ENCODE data around the gene CDK19.

The CDK19 gene

DNA sequence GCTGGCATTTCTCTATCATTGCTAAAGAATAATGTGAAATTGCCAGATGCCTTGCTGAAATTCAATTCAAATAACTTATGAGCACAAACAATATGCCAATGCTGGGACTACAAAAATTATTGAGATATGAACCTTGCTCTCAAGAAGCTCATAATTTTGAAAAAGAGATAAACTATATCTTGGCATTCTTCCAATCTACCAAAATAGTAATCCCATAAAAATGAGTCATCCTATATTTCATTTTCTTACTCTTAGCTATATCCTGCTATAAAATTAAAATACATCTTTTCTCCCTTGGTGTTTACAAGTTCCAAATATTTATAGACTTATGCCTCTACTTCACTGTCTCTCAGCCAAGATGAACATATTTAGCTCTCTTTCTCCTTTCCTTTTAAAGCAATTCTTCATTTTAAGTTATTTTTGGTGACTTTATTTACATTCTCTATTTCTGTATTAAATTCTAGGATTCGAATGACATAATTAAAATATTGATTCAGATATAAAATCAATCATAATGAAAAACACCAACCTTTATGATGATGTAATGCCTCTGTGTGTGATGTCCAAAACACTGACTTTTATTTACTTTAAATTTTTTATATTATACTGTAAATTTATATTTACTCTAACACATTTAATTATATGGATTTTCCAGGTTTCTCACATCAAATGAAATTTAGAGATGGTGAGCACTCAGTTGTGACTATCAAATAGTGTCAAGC, 152.6 kb downstream of the CDK19 start:
- H3K27ac Mint-ChIP-seq = no peak overlapping the region

GRCh38 chr6:110661414-110661813, 153.9 kb downstream of the CDK19 start:
- ATAC-seq (replicated peaks) (no peak), DNase-seq (no peak)
- no peaks in the 10 kb centered on the region for H3K27me3 Mint-ChIP-seq
- peaks cover 13 to 17% of the 10 kb centered on the region in 2 donors for H3K4me1 Mint-ChIP-seq
- peaks cover 4 to 8% of the 10 kb centered on the region in 2 donors for H3K9me3 Mint-ChIP-seq
- H3K36me3 Mint-ChIP-seq = peaks cover 16 to 26% of the 10 kb centered on the region in 2 donors
- no peak overlapping the region for H3K27ac Mint-ChIP-seq
- no peak overlapping the region for H3K4me3 Mint-ChIP-seq

More for the DNA sequence above, 152.6 kb downstream of the CDK19 start:
- peaks cover 13 to 17% of the 10 kb centered on the region in 2 donors for H3K4me1 Mint-ChIP-seq
- no peaks in the 10 kb centered on the region for H3K27me3 Mint-ChIP-seq
- no peak for DNase-seq
- peaks cover 18 to 26% of the 10 kb centered on the region in 2 donors for H3K36me3 Mint-ChIP-seq
- no peak overlapping the region for H3K4me3 Mint-ChIP-seq
- ATAC-seq (replicated peaks) = no peak
- H3K9me3 Mint-ChIP-seq = peaks cover 4 to 8% of the 10 kb centered on the region in 2 donors

GRCh38 chr6:110660066-110660655, 155.1 kb downstream of the CDK19 start:
- Mint-ChIP-seq H3K4me3 (no peak overlapping the region), H3K27ac (no peak overlapping the region), H3K27me3 (no peaks in the 10 kb centered on the region), H3K9me3 (peaks cover 7% of the 10 kb centered on the region in 2 donors), H3K36me3 (peaks cover 19 to 31% of the 10 kb centered on the region in 2 donors), H3K4me1 (peaks cover 14 to 15% of the 10 kb centered on the region in 2 donors)
- no peak for ATAC-seq (replicated peaks)
- no peak for DNase-seq

DNA sequence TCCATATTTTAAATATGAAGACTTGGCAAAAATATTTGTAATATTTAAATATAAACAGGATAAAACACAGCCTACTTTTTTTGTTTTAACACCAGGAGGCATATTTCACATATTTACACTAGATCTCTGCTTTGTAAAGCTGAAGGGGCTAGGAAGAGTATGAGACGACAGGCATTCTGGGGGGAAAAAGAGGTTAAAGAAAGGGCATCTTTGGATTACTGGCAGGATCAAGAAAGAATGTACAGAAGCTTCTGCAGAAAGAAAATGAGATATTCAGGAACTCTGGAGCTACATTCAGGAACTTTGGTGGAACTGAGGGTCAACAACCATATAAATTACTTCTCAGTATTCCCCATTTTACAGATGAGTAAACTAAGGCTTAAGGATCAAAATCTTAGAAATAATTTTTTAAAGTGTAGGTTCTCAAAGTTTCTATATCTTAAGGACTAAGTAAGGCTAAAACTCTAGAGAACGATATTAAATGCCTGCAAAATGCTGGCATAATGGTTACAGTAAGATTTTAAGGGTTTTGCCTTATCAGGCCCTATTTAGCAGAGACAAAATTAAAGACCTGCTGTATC, 156.5 kb downstream of the CDK19 start:
- Mint-ChIP-seq H3K4me3 (no peak overlapping the region), H3K27me3 (no peaks in the 10 kb centered on the region), H3K9me3 (peaks cover 5% of the 10 kb centered on the region in 2 donors), H3K4me1 (peaks cover 0 to 2% of the 10 kb centered on the region in 2 donors), H3K36me3 (peaks cover 12 to 23% of the 10 kb centered on the region in 2 donors), H3K27ac (no peak overlapping the region)
- no peak for DNase-seq
- ATAC-seq (replicated peaks) = no peak

DNA sequence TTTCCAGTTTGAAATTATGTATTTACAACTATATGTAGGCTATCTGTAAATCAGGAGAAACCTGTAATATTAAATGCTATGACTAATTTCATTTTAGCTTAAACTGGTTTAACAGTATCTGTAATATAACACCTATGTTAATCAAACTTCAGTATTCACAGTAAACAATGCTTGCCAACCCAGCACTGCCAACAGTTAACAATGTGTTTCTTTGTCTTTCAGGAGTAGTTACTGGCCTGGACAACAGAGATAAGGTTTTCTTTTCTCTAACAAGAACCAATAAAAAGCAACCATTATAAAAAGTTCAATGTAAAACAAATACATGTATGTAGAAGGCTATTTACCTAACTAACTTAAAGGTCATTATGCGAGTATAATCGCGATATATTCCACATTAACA, 158.8 kb downstream of the CDK19 start:
- H3K36me3 Mint-ChIP-seq = peaks cover 11 to 28% of the 10 kb centered on the region in 2 donors
- no peak overlapping the region for H3K4me3 Mint-ChIP-seq
- no peak for ATAC-seq (replicated peaks)
- peaks cover 0 to 2% of the 10 kb centered on the region in 2 donors for H3K4me1 Mint-ChIP-seq
- DNase-seq = no peak
- H3K27me3 Mint-ChIP-seq = no peaks in the 10 kb centered on the region
- peaks cover 5% of the 10 kb centered on the region in 2 donors for H3K9me3 Mint-ChIP-seq
- no peak overlapping the region for H3K27ac Mint-ChIP-seq

DNA sequence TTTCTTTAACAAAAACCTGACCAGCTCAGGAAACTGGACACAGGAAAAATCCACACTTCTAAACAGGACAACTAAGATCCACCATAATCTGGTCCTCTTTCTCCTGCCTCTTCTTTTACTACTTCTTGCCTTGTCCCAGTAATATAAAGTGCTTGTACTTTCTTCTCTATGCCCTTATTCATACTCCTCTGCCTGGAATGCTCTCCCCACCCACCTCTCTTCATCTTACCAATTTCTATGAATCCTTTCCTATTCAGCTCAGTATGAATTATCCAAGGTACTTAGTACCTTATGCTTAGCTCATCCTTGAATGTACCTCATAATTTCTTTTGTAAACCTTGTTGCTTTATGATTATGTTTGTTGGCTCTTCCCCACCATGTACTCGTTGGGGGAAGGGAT, 159.4 kb downstream of the CDK19 start:
- ATAC-seq (replicated peaks) = no peak
- Mint-ChIP-seq H3K27me3 (no peaks in the 10 kb centered on the region), H3K36me3 (peaks cover 11 to 26% of the 10 kb centered on the region in 2 donors), H3K4me1 (peaks cover 0 to 2% of the 10 kb centered on the region in 2 donors), H3K27ac (no peak overlapping the region), H3K9me3 (peaks cover 4 to 5% of the 10 kb centered on the region in 2 donors), H3K4me3 (no peak overlapping the region)
- no peak for DNase-seq

DNA sequence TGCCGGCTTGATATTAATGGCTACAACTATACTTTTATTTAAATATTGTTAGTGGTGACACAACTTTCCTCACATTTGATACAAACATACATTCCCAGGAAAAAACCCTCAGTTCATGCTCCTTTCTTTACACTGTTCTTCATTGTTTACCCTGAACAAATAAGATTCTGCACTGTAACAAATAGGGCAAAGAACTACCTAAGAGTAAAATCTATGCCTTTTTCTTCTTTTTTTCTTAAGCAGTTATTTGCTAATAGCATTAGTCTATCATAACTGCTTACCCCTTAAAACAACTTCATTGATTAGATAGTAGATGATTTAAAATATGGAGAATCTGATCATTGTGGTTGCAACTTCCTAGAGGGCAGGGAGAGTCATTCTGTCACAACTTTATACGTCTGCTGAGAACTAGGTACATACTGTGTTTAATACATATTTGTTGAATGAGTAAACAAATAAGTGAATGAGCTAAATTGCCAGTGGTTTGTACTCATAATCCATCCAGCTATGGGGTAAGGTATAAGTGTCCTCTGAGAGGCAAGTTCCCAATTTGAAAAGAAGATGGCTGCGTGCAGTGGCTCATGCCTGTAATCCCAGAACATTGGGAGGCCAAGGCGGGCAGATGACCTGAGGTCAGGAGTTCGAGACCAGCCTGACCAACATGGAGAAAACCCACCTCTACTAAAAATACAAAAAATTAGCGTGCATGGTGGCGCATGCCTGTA, 161.0 kb downstream of the CDK19 start:
- no peak overlapping the region for H3K4me3 Mint-ChIP-seq
- no peaks in the 10 kb centered on the region for H3K27me3 Mint-ChIP-seq
- ATAC-seq (replicated peaks) (no peak), DNase-seq (no peak)
- H3K27ac Mint-ChIP-seq = no peak overlapping the region
- H3K4me1 Mint-ChIP-seq = peaks cover 0 to 2% of the 10 kb centered on the region in 2 donors
- H3K9me3 Mint-ChIP-seq = peaks cover 0 to 3% of the 10 kb centered on the region in 2 donors
- H3K36me3 Mint-ChIP-seq = peaks cover 8 to 11% of the 10 kb centered on the region in 2 donors

DNA sequence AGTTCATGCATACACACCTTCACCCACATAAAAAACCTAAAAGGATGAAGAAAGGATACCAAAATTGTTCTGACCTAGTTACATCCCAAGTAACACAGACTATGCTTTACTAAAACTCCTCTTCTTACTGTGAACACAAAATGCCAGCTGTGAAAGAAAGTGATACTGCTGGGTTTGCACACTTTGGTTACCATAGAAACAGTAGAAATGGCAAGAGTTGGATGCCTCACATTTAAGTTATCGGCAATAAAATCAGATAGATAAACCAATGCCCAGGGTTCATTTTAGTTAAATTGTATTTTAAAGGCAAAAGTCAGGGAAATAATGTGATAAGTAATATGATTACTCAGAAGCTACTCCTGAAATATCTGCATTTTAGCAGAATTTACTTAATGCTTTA, 161.9 kb downstream of the CDK19 start:
- Mint-ChIP-seq H3K36me3 (peaks cover 8 to 14% of the 10 kb centered on the region in 2 donors), H3K27me3 (no peaks in the 10 kb centered on the region), H3K9me3 (peaks cover 0 to 3% of the 10 kb centered on the region in 2 donors), H3K4me1 (peaks cover 0 to 4% of the 10 kb centered on the region in 2 donors), H3K27ac (no peak overlapping the region), H3K4me3 (no peak overlapping the region)
- ATAC-seq (replicated peaks) (no peak), DNase-seq (no peak)

- Mint-ChIP-seq H3K9me3 (peaks cover 0 to 3% of the 10 kb centered on the region in 2 donors), H3K4me3 (no peak overlapping the region), H3K27ac (no peak overlapping the region), H3K36me3 (peaks cover 8 to 14% of the 10 kb centered on the region in 2 donors), H3K4me1 (peaks cover 0 to 4% of the 10 kb centered on the region in 2 donors), H3K27me3 (no peaks in the 10 kb centered on the region)
- no peak for DNase-seq
- ATAC-seq (replicated peaks) = no peak
Observed at GRCh38 chr6:110652520-110652919, 162.7 kb downstream of the CDK19 start.

DNA sequence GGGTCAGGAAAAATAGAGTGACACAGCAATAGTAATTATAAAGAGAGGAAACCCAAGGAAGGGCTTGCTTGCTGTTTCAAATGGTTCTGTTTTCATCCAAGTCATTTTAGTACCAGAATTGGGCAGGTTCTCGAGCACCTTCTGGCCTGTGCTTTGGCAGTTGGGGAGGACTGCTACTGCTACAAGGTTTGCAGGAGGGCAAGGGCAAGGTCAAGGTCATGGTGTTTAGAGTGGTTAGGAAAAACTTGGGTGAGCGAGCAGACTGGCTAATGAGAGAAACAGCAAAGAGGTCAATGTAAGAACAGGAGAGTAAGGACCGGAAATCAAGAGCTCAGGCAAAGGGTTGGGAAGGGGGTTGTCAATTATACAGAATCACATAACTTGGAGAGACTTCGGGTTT, 164.5 kb downstream of the CDK19 start:
- no peak for ATAC-seq (replicated peaks)
- no peak overlapping the region for H3K27ac Mint-ChIP-seq
- H3K4me3 Mint-ChIP-seq = no peak overlapping the region
- H3K9me3 Mint-ChIP-seq = peaks cover 4 to 6% of the 10 kb centered on the region in 2 donors
- peaks cover 0 to 6% of the 10 kb centered on the region in 2 donors for H3K4me1 Mint-ChIP-seq
- H3K27me3 Mint-ChIP-seq = no peaks in the 10 kb centered on the region
- DNase-seq = no peak
- H3K36me3 Mint-ChIP-seq = peaks cover 20 to 26% of the 10 kb centered on the region in 2 donors

DNA sequence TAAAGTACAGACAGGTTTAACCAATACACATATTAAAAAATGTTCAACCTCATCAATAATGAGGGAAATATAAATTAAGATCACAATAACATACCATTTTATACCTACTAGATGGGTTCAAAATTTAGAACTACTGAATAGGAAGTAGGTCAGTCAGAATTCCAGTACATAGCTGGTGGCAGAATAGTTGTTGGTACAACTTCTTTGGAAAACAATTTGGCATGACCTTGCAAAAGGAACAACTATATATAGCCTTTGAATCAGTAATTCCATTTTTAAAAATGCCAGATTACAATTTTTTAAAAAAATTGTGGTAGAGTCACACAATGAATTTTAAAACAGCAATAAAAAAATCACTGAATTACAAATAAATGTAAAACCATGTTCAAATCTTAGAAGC, 165.6 kb downstream of the CDK19 start:
- Mint-ChIP-seq H3K27ac (no peak overlapping the region), H3K4me1 (peaks cover 0 to 4% of the 10 kb centered on the region in 2 donors), H3K9me3 (peaks cover 2 to 4% of the 10 kb centered on the region in 2 donors), H3K4me3 (no peak overlapping the region), H3K36me3 (peaks cover 21 to 29% of the 10 kb centered on the region in 2 donors), H3K27me3 (no peaks in the 10 kb centered on the region)
- no peak for ATAC-seq (replicated peaks)
- no peak for DNase-seq

GRCh38 chr6:110646951-110647910, 168.0 kb downstream of the CDK19 start:
- peaks cover 2 to 4% of the 10 kb centered on the region in 2 donors for H3K9me3 Mint-ChIP-seq

GRCh38 chr6:110646419-110646698, 168.9 kb downstream of the CDK19 start:
- H3K4me1 Mint-ChIP-seq = peaks cover 0 to 4% of the 10 kb centered on the region in 2 donors
- H3K4me3 Mint-ChIP-seq = no peak overlapping the region
- H3K36me3 Mint-ChIP-seq = peaks cover 24 to 30% of the 10 kb centered on the region in 2 donors
- H3K27ac Mint-ChIP-seq = no peak overlapping the region
- ATAC-seq (replicated peaks) = no peak
- H3K9me3 Mint-ChIP-seq = peaks cover 2 to 4% of the 10 kb centered on the region in 2 donors
- no peak for DNase-seq
- no peaks in the 10 kb centered on the region for H3K27me3 Mint-ChIP-seq

More at GRCh38 chr6:110646951-110647910, 168.0 kb downstream of the CDK19 start:
- Mint-ChIP-seq H3K4me1 (peaks cover 0 to 4% of the 10 kb centered on the region in 2 donors), H3K36me3 (peaks cover 23 to 29% of the 10 kb centered on the region in 2 donors), H3K27ac (peak overlapping the region; percentile 31), H3K27me3 (no peaks in the 10 kb centered on the region), H3K4me3 (peak overlapping the region in 1 of 2 donors; percentile 22)
- DNase-seq = no peak
- no peak for ATAC-seq (replicated peaks)

Data from stimulated activated naive B cell treated with anti-CD40 and anti-IgM and Interleukin-4, amounts not matched to agents 10 μg/mL and 1 μg/mL and 100 μg/mL, for 72 hours (primary cell).